ENCODE results near the gene ERC2.

ERC2 gene

GRCh38 chr3:56288258-56288657 lies 180.0 kb downstream of the ERC2 start:
- TF ChIP-seq NFIC (IDR thresholded peaks at IDR 0.05) = no peak
- no peak for TF ChIP-seq REST (IDR thresholded peaks at IDR 0.05; ENCODE audit: low read depth)
- TF ChIP-seq ZBTB7A (IDR thresholded peaks at IDR 0.05; ENCODE audit: low read depth) = no peak
- no peak for TF ChIP-seq RAD21 (IDR thresholded peaks at IDR 0.05; ENCODE audit: low read depth)
- TF ChIP-seq EP300 (IDR thresholded peaks at IDR 0.05; ENCODE audit: borderline replicate concordance) = no peak
- TF ChIP-seq EGR1 (IDR thresholded peaks at IDR 0.05) = no peak
- TF ChIP-seq USF1 (IDR thresholded peaks at IDR 0.05) = no peak
- no peak for TF ChIP-seq MAX (IDR thresholded peaks at IDR 0.05)
- TF ChIP-seq TAF1 (IDR thresholded peaks at IDR 0.05; ENCODE audit: low read depth) = no peak
- TF ChIP-seq CEBPB (IDR thresholded peaks at IDR 0.05) = no peak
- TF ChIP-seq YY1 (IDR thresholded peaks at IDR 0.05; ENCODE audit: low read depth) = no peak

- TF ChIP-seq RAD21 (IDR thresholded peaks at IDR 0.05; ENCODE audit: low read depth) = no peak
- TF ChIP-seq USF1 (IDR thresholded peaks at IDR 0.05) = no peak
- TF ChIP-seq EGR1 (IDR thresholded peaks at IDR 0.05) = no peak
- TF ChIP-seq TAF1 (IDR thresholded peaks at IDR 0.05; ENCODE audit: low read depth) = no peak
- TF ChIP-seq EP300 (IDR thresholded peaks at IDR 0.05; ENCODE audit: borderline replicate concordance) = no peak
- no peak for TF ChIP-seq MAX (IDR thresholded peaks at IDR 0.05)
- no peak for TF ChIP-seq TEAD4 (IDR thresholded peaks at IDR 0.05)
Measured at GRCh38 chr3:56282341-56282740, 185.9 kb downstream of the ERC2 start.

GRCh38 chr3:56277236-56277635 lies 191.0 kb downstream of the ERC2 start:
- no peak for TF ChIP-seq CREB1 (IDR thresholded peaks at IDR 0.05; ENCODE audit: low read depth)
- no peak for TF ChIP-seq RAD21 (IDR thresholded peaks at IDR 0.05; ENCODE audit: low read depth)
- no peak for TF ChIP-seq USF1 (IDR thresholded peaks at IDR 0.05)
- no peak for TF ChIP-seq YY1 (IDR thresholded peaks at IDR 0.05; ENCODE audit: low read depth)
- no peak for TF ChIP-seq FOXM1 (IDR thresholded peaks at IDR 0.05; ENCODE audit: borderline replicate concordance, low read depth)
- TF ChIP-seq EP300 (IDR thresholded peaks at IDR 0.05; ENCODE audit: borderline replicate concordance) = no peak

- no peak for TF ChIP-seq NFIC (IDR thresholded peaks at IDR 0.05)
- TF ChIP-seq RAD21 (IDR thresholded peaks at IDR 0.05; ENCODE audit: low read depth) = no peak
- no peak for TF ChIP-seq TCF12 (IDR thresholded peaks at IDR 0.05; ENCODE audit: low read depth)
- no peak for TF ChIP-seq TEAD4 (IDR thresholded peaks at IDR 0.05)
- TF ChIP-seq MAX (IDR thresholded peaks at IDR 0.05) = no peak
- no peak for TF ChIP-seq USF1 (IDR thresholded peaks at IDR 0.05)
- no peak for TF ChIP-seq REST (IDR thresholded peaks at IDR 0.05; ENCODE audit: low read depth)
- no peak for TF ChIP-seq CREB1 (IDR thresholded peaks at IDR 0.05; ENCODE audit: low read depth)
- TF ChIP-seq ZBTB7A (IDR thresholded peaks at IDR 0.05; ENCODE audit: low read depth) = no peak
- no peak for TF ChIP-seq EGR1 (IDR thresholded peaks at IDR 0.05)
- no peak for TF ChIP-seq YY1 (IDR thresholded peaks at IDR 0.05; ENCODE audit: low read depth)
- no peak for TF ChIP-seq TAF1 (IDR thresholded peaks at IDR 0.05; ENCODE audit: low read depth)
- no peak for TF ChIP-seq CEBPB (IDR thresholded peaks at IDR 0.05)
- no peak for TF ChIP-seq FOXM1 (IDR thresholded peaks at IDR 0.05; ENCODE audit: borderline replicate concordance, low read depth)
- no peak for TF ChIP-seq EP300 (IDR thresholded peaks at IDR 0.05; ENCODE audit: borderline replicate concordance)
Measured at GRCh38 chr3:56275120-56275519, 193.1 kb downstream of the ERC2 start.

- TF ChIP-seq TAF1 (IDR thresholded peaks at IDR 0.05; ENCODE audit: low read depth) (no peak), EGR1 (IDR thresholded peaks at IDR 0.05) (no peak), NFIC (IDR thresholded peaks at IDR 0.05) (no peak), CEBPB (IDR thresholded peaks at IDR 0.05) (no peak), EP300 (IDR thresholded peaks at IDR 0.05; ENCODE audit: borderline replicate concordance) (no peak), USF1 (IDR thresholded peaks at IDR 0.05) (no peak), FOXM1 (IDR thresholded peaks at IDR 0.05; ENCODE audit: borderline replicate concordance, low read depth) (no peak), TEAD4 (IDR thresholded peaks at IDR 0.05) (no peak)
Measured at GRCh38 chr3:56269755-56270535, 198.3 kb downstream of the ERC2 start.

Data from Ishikawa (cell line).